Large intestine (tissue), 3 donors: ENCODE measurements around the gene PAK6. TPM values are rescaled to one million over a fixed set of nuclear protein-coding genes. Genes with fewer than 3 reads are reported as not detected.

Source experiments
- DNase-seq, 2 donors: peaks; one replicate each; pipeline versions ENCODE4 v3.0.0 to v3.0.0-alpha.2; 2013
- H3K27ac ChIP-seq: one replicate; pipeline ENCODE4 v1.5.1; 2013; ENCODE audit warnings: low read length
- H3K27me3 ChIP-seq: 2 replicates; pipeline ENCODE4 v1.6.1; 2013; ENCODE audit warnings: low read length; ENCODE audit not compliant: control insufficient read depth, insufficient read depth
- H3K36me3 ChIP-seq: 2 replicates; pipeline ENCODE4 v1.6.1; 2013; ENCODE audit warnings: low read length; ENCODE audit not compliant: control insufficient read depth, insufficient read depth
- H3K4me1 ChIP-seq: one replicate; pipeline ENCODE4 v1.6.1; 2013; ENCODE audit warnings: low read length; ENCODE audit not compliant: control insufficient read depth, insufficient read depth
- H3K4me3 ChIP-seq: one replicate; pipeline ENCODE4 v1.5.1; 2013; ENCODE audit warnings: low read length
- H3K9me3 ChIP-seq: one replicate; pipeline ENCODE4 v1.6.1; 2013; ENCODE audit warnings: mild to moderate bottlenecking, low read depth, low read length, moderate library complexity; ENCODE audit not compliant: control insufficient read depth
- WGBS: methylation state at CpG from one replicate; pipeline ENCODE4 v1.1.5; 2013; ENCODE audit warnings: low lambda C conversion rate; ENCODE audit not compliant: insufficient coverage; 5-methylcytosine and 5-hydroxymethylcytosine counted together
- polyA plus RNA-seq: library from polyadenylated mRNA; unstranded; fragments of 120-200 nt; gene quantifications from one replicate; pipeline ENCODE4 v1.2.1, GENCODE V29; 2013

PAK6 gene
- polyA plus RNA-seq, 1 donor: 14.8 TPM

DNA sequence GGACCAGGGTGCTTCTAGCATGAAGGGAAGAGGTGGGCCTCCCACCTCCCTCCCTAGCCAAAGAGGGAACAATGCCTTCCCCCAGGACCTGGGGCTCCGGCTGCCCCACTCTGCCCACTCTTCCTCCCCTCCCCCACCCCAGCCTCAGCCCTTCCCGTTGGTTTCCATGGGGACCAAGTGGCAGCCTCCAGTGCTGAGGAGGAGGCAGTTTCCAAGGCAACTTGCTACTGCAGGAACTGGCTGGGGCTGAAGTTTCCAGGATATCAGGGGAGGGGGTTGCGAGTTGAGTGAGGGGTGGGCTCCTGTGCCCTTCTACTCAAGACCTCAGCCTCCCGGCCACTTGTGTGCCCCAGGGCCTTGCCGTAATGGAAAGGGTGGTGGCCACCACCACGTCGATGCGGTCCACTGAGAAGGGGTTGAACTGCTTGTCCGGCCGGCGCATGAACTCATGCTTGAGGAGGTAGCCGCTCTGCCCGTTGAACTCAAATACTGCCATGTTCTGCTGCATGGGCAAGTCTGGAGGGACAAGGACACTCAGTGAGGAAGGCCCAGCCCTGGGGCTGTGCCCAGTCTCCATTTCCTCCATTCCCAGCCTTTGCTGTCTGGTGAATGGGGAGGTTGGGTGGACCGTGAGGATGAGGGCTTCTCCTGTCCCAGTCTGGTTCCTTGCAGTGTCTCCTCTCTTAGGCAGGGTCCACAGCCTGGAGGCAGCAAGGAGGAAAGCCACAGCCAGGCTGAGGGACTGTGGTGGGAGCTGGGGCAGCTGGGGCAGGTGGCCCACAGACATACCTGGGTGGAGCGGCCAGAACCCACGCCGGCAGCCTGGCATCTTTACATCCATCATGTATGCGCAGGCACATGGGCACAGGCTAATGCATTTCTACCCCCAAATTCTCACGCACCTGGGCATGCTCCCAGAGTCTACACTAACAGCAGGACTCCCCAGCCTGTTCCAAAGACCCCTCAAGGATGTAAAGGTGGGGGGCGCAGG is 55.3 kb downstream of the PAK6 start:
- Histone ChIP-seq H3K27ac (no peak overlapping the region), H3K27me3 (peaks cover 33% of the 10 kb centered on the region), H3K9me3 (no peaks in the 10 kb centered on the region), H3K36me3 (no peaks in the 10 kb centered on the region), H3K4me1 (peaks cover 8% of the 10 kb centered on the region), H3K4me3 (no peak overlapping the region)
- WGBS: no CpG with 5 or more reads among the region's 20 CpGs
- no peak for DNase-seq

DNA sequence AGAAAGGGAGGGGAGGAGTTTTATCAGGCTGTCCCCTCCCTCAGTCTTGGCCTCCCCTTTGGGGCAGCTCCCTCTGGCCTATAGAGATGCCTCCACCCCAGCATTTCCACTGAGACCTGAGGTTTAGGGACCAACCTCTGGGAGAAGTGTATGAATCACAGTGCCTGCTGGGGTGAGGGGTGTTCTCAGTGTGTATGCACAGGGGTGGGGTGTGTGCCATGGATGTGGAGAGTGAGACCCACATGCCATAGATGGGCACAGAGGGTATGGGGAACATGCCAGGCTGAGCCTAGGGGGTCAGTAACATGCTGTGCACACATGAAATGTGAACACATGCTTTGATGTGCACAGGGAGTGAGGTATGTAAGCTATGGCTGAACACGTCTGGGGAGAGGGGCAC is 56.4 kb downstream of the PAK6 start:
- H3K36me3 ChIP-seq: no peaks in the 10 kb centered on the region
- H3K4me3 ChIP-seq: no peak overlapping the region
- no peak for DNase-seq
- H3K27ac ChIP-seq: no peak overlapping the region
- peaks cover 30% of the 10 kb centered on the region for H3K27me3 ChIP-seq
- H3K4me1 ChIP-seq: peaks cover 7% of the 10 kb centered on the region
- WGBS: no CpG with 5 or more reads among the region's 1 CpG
- no peaks in the 10 kb centered on the region for H3K9me3 ChIP-seq

DNA sequence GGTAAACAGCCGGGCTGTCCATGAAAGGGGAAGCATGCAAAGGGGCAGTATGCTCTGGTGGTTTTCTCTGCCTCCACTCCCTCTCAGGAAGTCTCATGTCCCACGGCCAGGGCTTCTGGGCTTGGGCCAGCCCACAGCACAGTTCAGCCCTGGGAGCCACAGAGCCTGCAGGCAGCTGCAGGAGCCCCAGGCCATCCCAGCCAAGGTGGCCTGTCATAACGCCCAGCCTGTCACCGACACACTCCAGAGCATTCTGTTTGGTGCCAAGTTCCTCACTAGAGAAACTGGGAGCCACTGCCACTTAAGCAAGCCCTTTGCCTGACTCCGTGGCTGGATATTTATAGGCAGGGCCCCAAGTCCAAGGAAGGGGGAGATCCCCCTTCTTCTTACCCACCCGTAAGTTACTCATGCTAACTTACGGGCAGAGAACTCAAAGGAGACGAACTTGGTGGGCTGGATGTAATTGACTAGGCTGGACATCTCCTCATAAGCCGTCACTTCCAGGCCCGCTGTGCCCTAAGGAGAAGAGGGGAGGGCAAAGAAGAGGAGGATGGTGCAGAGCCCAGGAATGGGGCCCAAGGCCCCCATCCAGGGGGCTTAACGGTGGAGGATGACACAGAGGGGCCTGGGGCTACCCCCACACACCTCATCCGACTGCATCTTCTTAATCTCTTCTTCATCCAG is 57.2 kb downstream of the PAK6 start:
- no peak overlapping the region for H3K27ac ChIP-seq
- H3K4me1 ChIP-seq: peaks cover 4% of the 10 kb centered on the region
- WGBS: 67% methylated on average over 1 of the region's 12 CpGs
- no peak overlapping the region for H3K4me3 ChIP-seq
- no peaks in the 10 kb centered on the region for H3K36me3 ChIP-seq
- H3K9me3 ChIP-seq: no peaks in the 10 kb centered on the region
- DNase-seq: no peak
- H3K27me3 ChIP-seq: peaks cover 27% of the 10 kb centered on the region

DNA sequence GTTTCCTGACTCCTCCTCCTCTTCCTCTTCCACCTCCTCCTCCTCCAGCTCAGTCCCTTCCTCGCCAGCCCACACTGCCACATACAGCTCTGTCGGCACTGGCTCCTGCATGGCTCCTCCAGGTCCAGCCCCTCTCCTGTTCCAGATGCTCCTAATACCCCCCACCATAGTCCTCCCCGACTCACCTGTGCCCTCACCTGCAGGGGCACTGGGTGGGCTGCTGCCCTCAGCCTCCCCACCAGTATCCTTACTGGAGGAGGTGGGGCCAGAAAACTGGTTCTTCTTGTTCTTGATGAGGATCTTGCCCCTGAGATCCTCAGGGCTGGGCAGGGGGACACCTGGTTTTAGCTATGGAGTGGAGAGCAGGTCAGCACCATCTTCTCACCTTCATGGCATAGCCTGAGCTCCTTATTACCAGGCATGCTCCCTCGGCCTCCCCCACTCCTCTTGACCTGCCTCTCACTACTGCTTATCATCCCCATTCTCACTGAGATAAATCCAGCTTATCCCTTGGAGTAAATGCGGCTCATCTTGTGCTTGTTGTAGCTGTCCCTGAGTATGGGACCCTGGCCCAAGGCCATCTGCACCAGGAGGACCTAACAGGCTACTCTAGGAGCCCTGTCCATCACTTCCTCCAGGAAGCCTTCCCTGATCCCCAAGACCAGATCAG is 57.8 kb downstream of the PAK6 start:
- 40% methylated on average over 1 of the region's 5 CpGs for WGBS
- H3K9me3 ChIP-seq: no peaks in the 10 kb centered on the region
- peaks cover 22% of the 10 kb centered on the region for H3K27me3 ChIP-seq
- H3K4me3 ChIP-seq: no peak overlapping the region
- peaks cover 4% of the 10 kb centered on the region for H3K4me1 ChIP-seq
- H3K27ac ChIP-seq: no peak overlapping the region
- no peak for DNase-seq
- H3K36me3 ChIP-seq: no peaks in the 10 kb centered on the region

DNA sequence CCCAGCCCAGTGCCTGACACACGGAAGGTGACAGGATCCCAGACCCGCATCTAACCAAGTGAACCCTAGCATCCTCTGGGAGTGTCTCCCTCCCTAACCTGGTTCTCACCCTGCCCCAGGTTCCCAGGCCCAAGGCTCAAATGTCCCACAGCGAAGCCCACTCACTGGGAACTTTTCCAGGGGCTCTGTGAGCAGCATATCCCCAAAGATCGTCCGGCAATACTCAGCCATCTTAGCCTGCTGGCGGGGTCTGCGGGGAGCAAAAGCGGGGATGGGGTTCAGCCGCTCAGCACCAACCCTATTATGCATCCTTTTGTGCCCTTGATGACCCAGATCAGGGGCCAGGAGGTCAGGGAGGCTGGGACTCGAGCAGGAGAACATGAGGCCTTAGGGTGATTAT is 58.5 kb downstream of the PAK6 start:
- Histone ChIP-seq H3K9me3 (no peaks in the 10 kb centered on the region), H3K27ac (no peak overlapping the region), H3K27me3 (peaks cover 15% of the 10 kb centered on the region), H3K4me3 (no peak overlapping the region), H3K4me1 (peaks cover 4% of the 10 kb centered on the region), H3K36me3 (no peaks in the 10 kb centered on the region)
- WGBS: no CpG with 5 or more reads among the region's 10 CpGs
- DNase-seq: no peak

DNA sequence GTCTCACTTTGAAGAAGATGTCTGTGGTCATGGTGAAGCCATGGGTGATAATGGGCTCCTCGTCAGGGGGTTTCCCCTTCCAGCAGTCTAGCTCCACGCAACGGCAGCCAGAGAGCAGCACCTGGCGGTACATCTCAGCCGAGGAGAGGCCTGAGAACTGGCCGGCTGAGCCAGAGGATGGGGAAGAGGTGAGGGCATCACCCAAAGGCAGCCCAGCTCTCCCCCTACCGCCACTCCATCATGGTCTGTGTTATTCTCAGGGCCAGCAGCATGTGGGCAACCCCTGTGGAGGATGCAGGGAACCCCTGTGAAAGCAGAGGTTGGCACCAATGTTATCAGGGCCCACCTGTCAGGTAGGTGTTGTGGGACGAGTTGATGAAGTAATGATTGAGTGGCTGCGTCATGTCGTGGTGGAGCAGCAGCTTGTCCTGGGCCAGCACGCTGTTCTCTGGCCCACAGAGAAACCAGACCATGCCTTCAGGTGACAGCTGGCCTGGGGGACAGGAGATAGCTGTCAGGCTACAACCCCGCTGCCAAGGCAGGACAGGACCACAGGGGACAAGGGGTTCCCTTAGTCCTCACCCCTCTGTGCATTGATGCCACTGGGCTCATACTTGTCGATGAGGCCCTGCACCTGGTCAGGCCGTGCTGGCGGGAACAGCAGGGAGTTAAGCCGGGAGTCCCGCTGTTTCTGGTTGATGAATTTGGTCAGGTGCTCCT is 59.5 kb downstream of the PAK6 start:
- H3K27ac ChIP-seq: no peak overlapping the region
- no peaks in the 10 kb centered on the region for H3K9me3 ChIP-seq
- no peaks in the 10 kb centered on the region for H3K36me3 ChIP-seq
- no CpG with 5 or more reads among the region's 17 CpGs for WGBS
- peaks cover 5% of the 10 kb centered on the region for H3K27me3 ChIP-seq
- H3K4me3 ChIP-seq: no peak overlapping the region
- DNase-seq: no peak
- H3K4me1 ChIP-seq: peaks cover 4% of the 10 kb centered on the region

DNA sequence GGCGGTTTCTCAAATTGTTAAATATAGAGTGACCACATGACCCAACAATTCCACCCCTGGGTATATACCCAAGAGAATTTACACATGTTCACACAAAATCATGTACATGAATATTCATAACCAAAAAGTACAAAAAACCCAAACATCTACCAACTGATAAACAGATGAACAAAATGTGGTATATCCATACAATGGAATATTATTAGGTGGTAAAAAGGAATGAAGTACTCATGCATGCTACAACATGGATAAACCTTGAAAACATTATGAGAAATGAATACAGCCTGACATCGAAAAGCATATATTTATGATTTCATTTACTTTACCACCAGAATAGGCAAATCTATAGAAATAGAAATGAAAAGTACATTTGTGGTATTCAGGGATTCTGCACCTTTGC is 61.5 kb downstream of the PAK6 start:
- no peaks in the 10 kb centered on the region for H3K9me3 ChIP-seq
- peaks cover 4% of the 10 kb centered on the region for H3K4me1 ChIP-seq
- H3K4me3 ChIP-seq: no peak overlapping the region
- DNase-seq: no peak
- H3K27ac ChIP-seq: no peak overlapping the region
- H3K36me3 ChIP-seq: no peaks in the 10 kb centered on the region
- H3K27me3 ChIP-seq: peaks cover 4% of the 10 kb centered on the region
- 100% methylated on average over 2 of the region's 2 CpGs for WGBS

DNA sequence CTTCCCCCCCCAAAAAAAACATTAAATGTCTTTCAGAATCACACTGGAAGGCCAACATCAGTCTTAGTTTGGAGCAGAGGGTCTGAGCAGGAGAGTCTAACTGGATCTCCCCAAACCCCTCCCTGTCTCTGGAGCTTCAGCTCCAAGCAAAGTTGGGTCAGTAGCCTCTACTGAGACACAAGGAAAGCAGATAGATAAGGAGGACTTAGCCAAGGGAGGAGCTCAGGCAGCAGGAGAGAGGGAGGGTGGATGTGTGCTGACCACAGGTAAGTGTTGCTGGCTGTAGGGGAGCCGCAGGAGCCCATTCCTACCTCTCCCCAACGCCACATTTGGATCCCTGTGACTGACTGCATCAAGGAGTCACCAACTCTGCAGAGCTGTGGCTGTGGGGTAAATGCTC is 61.9 kb downstream of the PAK6 start:
- H3K4me1 ChIP-seq: peaks cover 4% of the 10 kb centered on the region
- peaks cover 2% of the 10 kb centered on the region for H3K27me3 ChIP-seq
- no peaks in the 10 kb centered on the region for H3K9me3 ChIP-seq
- no peak for DNase-seq
- no peak overlapping the region for H3K27ac ChIP-seq
- no CpG with 5 or more reads among the region's 2 CpGs for WGBS
- no peaks in the 10 kb centered on the region for H3K36me3 ChIP-seq
- H3K4me3 ChIP-seq: no peak overlapping the region

DNA sequence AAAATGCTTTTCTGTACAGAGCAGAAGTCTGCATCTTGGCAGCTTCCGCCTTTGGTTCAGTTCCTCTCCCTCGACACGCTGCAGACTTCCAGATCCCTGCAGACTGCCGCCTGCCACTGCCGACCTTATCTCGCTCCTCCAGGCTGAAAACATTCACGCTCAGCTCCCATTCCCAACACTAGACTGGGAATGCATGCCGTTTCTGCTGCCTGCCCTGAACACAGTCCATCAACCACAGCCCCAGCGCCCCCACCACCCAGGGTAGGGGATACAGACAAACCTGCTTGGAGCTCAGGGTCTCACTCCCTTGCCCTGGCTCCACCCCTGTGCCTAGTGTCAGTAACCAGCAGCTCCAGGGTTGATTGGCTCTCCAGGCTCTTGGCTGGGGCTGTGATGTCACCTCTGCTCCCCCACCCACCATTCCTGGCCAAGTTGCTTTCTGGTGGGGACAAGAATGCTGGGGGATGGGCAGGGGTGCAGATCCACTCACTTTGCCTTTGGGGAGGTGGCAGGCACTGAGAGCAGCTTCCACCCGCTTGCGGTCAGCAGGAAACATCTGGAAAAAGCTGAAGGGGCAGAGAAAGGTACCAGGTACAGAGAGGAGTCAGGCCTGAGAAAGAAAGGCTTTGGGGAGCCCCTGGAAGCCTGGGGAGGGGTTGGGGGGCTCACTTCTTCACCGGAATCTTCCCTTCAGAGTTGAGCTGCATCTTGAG is 62.8 kb downstream of the PAK6 start:
- WGBS: 60% methylated on average over 1 of the region's 12 CpGs
- peaks cover 2% of the 10 kb centered on the region for H3K27me3 ChIP-seq
- no peaks in the 10 kb centered on the region for H3K36me3 ChIP-seq
- H3K27ac ChIP-seq: no peak overlapping the region
- H3K4me1 ChIP-seq: peaks cover under 1% of the 10 kb centered on the region
- no peaks in the 10 kb centered on the region for H3K9me3 ChIP-seq
- no peak overlapping the region for H3K4me3 ChIP-seq
- DNase-seq: no peak
